Coronary artery (tissue), 2 donors: ENCODE results near the gene MTERF4.

Experiments used
- DNase-seq: peaks from one replicate; pipeline ENCODE4 v3.0.0-alpha.2; 2017; ENCODE audit warnings: low spot score
- H3K27ac ChIP-seq, 2 donors: fragments of 200-600 bp; sonication (generic); one replicate each; pipeline ENCODE4 v1.5.1; 2016 to 2019
- H3K4me3 ChIP-seq: fragments of 200-600 bp; sonication (generic); 2 replicates; pipeline ENCODE4 v1.5.1; 2016; ENCODE audit warnings: mild to moderate bottlenecking, moderate library complexity
- TF ChIP-seq, protein P1 (sequence below): fragments of 200-600 bp; sonication (generic); IDR thresholded peaks from one replicate; pipeline ENCODE4 v1.5.1; 2019; ENCODE audit warnings: antibody characterized with exemption

Gene MTERF4

GRCh38 chr2:241047253-241048010 is 54.7 kb downstream of the MTERF4 start:
- no peak for DNase-seq
- TF ChIP-seq, protein P1, sequence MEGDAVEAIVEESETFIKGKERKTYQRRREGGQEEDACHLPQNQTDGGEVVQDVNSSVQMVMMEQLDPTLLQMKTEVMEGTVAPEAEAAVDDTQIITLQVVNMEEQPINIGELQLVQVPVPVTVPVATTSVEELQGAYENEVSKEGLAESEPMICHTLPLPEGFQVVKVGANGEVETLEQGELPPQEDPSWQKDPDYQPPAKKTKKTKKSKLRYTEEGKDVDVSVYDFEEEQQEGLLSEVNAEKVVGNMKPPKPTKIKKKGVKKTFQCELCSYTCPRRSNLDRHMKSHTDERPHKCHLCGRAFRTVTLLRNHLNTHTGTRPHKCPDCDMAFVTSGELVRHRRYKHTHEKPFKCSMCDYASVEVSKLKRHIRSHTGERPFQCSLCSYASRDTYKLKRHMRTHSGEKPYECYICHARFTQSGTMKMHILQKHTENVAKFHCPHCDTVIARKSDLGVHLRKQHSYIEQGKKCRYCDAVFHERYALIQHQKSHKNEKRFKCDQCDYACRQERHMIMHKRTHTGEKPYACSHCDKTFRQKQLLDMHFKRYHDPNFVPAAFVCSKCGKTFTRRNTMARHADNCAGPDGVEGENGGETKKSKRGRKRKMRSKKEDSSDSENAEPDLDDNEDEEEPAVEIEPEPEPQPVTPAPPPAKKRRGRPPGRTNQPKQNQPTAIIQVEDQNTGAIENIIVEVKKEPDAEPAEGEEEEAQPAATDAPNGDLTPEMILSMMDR = no peak
- no peak overlapping the region for H3K4me3 ChIP-seq
- H3K27ac ChIP-seq = no peak overlapping the region
